Body of pancreas (tissue), 4 donors: ENCODE data around the gene ARSG.

Experiments
- POLR2A ChIP-seq, 3 donors: fragments of 450-650 bp; IDR thresholded peaks; one replicate each; pipeline ENCODE4 v1.6.1; 2016; ENCODE audit warnings: antibody characterized with exemption in 3 of 3, mild to moderate bottlenecking in 2 of 3
- TF ChIP-seq, protein P1 (sequence below), 7 experiments: fragments of 450-650 bp in 4 of 7; fragments of 200-600 bp in 3 of 7; sonication (generic) in 3 of 7; IDR thresholded peaks; one replicate each; pipeline ENCODE4 v1.5.1; 2016 to 2019; ENCODE audit warnings: antibody characterized with exemption in 7 of 7

GRCh38 chr17:68353111-68353521 lies 61.8 kb downstream of the ARSG start:
- TF ChIP-seq, protein P1, sequence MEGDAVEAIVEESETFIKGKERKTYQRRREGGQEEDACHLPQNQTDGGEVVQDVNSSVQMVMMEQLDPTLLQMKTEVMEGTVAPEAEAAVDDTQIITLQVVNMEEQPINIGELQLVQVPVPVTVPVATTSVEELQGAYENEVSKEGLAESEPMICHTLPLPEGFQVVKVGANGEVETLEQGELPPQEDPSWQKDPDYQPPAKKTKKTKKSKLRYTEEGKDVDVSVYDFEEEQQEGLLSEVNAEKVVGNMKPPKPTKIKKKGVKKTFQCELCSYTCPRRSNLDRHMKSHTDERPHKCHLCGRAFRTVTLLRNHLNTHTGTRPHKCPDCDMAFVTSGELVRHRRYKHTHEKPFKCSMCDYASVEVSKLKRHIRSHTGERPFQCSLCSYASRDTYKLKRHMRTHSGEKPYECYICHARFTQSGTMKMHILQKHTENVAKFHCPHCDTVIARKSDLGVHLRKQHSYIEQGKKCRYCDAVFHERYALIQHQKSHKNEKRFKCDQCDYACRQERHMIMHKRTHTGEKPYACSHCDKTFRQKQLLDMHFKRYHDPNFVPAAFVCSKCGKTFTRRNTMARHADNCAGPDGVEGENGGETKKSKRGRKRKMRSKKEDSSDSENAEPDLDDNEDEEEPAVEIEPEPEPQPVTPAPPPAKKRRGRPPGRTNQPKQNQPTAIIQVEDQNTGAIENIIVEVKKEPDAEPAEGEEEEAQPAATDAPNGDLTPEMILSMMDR (IDR thresholded peaks at IDR 0.05), result no peak
- TF ChIP-seq POLR2A (IDR thresholded peaks at IDR 0.05), result no peak
